CD4-positive, alpha-beta memory T cell (primary cell): ENCODE data around the gene NODAL. TPM values are rescaled to one million over a fixed set of nuclear protein-coding genes. Genes with fewer than 3 reads are reported as not detected.

ENCODE experiments used
- CTCF ChIA-PET: fragments of 350-600 bp; sonication (Branson Sonifier 250); formaldehyde crosslinking; loops from one replicate; lab custom pipeline; 2021; ENCODE audit warnings: inconsistent platforms; ENCODE audit not compliant: partially characterized antibody; lab: Charles Lee
- POLR2A ChIA-PET: fragments of 350-600 bp; sonication (Branson Sonifier 250); formaldehyde crosslinking; loops from one replicate; lab custom pipeline; 2021; ENCODE audit not compliant: partially characterized antibody; lab: Charles Lee
- DNase-seq, 5 donors: peaks; one replicate each; pipeline versions ENCODE4 v3.0.0 to v3.0.0-alpha.2; 2020 to 2022; ENCODE audit warnings: mixed read lengths in 1 of 5
- H3K27ac ChIP-seq: one replicate; pipeline ENCODE4 v1.7.0; 2013; ENCODE audit warnings: low read depth, low read length
- H3K27me3 ChIP-seq: 2 replicates; pipeline ENCODE4 v1.7.0; 2013; ENCODE audit warnings: mild to moderate bottlenecking, low read length, moderate library complexity; ENCODE audit not compliant: insufficient read depth
- H3K36me3 ChIP-seq: 2 replicates; pipeline ENCODE4 v1.7.0; 2013; ENCODE audit warnings: mild to moderate bottlenecking, low read length, moderate library complexity; ENCODE audit not compliant: insufficient read depth
- H3K4me1 ChIP-seq: 2 replicates; pipeline ENCODE4 v1.7.0; 2013; ENCODE audit warnings: mild to moderate bottlenecking, low read length, moderate library complexity; ENCODE audit not compliant: insufficient read depth
- H3K4me3 ChIP-seq, 2 donors: one replicate each; pipeline ENCODE4 v1.7.0; 2013; ENCODE audit warnings: low read length in 2 of 2, mild to moderate bottlenecking in 1 of 2
- H3K9me3 ChIP-seq, 2 donors: one replicate each; pipeline ENCODE4 v1.7.0; 2013; ENCODE audit warnings: low read length in 2 of 2, control low read depth in 1 of 2; ENCODE audit not compliant: control insufficient read depth in 1 of 2
- H3K27ac Mint-ChIP-seq, 7 donors: one replicate each; pipeline ENCODE4 v1.8.0; 2020 to 2021; ENCODE audit warnings: mixed read lengths in 7 of 7, mild to moderate bottlenecking in 6 of 7, inconsistent platforms in 3 of 7, moderate library complexity in 3 of 7
- H3K27me3 Mint-ChIP-seq, 2 donors: one replicate each; pipeline ENCODE4 v1.8.0; 2020 to 2021; ENCODE audit warnings: mixed read lengths in 2 of 2
- H3K36me3 Mint-ChIP-seq, 2 donors: one replicate each; pipeline ENCODE4 v1.8.0; 2020 to 2021; ENCODE audit warnings: mixed read lengths in 2 of 2, inconsistent platforms in 1 of 2, mild to moderate bottlenecking in 1 of 2
- H3K4me1 Mint-ChIP-seq, 4 donors: one replicate each; pipeline ENCODE4 v1.8.0; 2020 to 2021; ENCODE audit warnings: mixed read lengths in 4 of 4, mild to moderate bottlenecking in 1 of 4
- H3K4me3 Mint-ChIP-seq, 8 donors: one replicate each; pipeline ENCODE4 v1.8.0; 2020 to 2021; ENCODE audit warnings: mixed read lengths in 8 of 8, mild to moderate bottlenecking in 7 of 8, moderate library complexity in 6 of 8, inconsistent platforms in 3 of 8
- H3K9me3 Mint-ChIP-seq, 8 donors: one replicate each; pipeline ENCODE4 v1.8.0; 2020 to 2021; ENCODE audit warnings: mixed read lengths in 8 of 8, mild to moderate bottlenecking in 5 of 8, inconsistent platforms in 3 of 8, moderate library complexity in 1 of 8
- intact Hi-C: fragments of 100-400 bp; cut with micrococcal nuclease; formaldehyde crosslinking; loops from one replicate; pipeline ENCODE4 v1.15.1; 2023
- polyA plus RNA-seq, 2 donors: library from polyadenylated mRNA; unstranded; fragments of 300-500 nt; fragmentation: Illumina TruSeq; gene quantifications; one replicate each; pipeline ENCODE4 v1.2.3, GENCODE V29; 2021
- total RNA-seq, 2 experiments: library from RNA; stranded (reverse); gene quantifications; one replicate each; pipeline ENCODE4 v1.2.3, GENCODE V29; 2021

Gene NODAL
- total and polyA plus RNA-seq, 4 experiments from 2014 or later = 0.19 TPM; not detected in 3

- Histone ChIP-seq H3K9me3 (no peaks in the 10 kb centered on the region), H3K4me3 (no peak overlapping the region), H3K27me3 (no peaks in the 10 kb centered on the region), H3K27ac (no peak overlapping the region), H3K36me3 (no peaks in the 10 kb centered on the region), H3K4me1 (peaks cover 46% of the 10 kb centered on the region)
- peaks cover 25 to 46% (median 37%) of the 10 kb centered on the region in 4 donors for H3K4me1 Mint-ChIP-seq
- no peak for DNase-seq
- peaks cover 0 to 1% of the 10 kb centered on the region in 2 donors for H3K27me3 Mint-ChIP-seq
- intact Hi-C loops = no loop called here
- CTCF ChIA-PET = no interaction called here
- no peak overlapping the region for H3K4me3 Mint-ChIP-seq
- POLR2A ChIA-PET = no interaction called here
- no peak overlapping the region for H3K27ac Mint-ChIP-seq
- no peaks in the 10 kb centered on the region for H3K9me3 Mint-ChIP-seq
- H3K36me3 Mint-ChIP-seq = no peaks in the 10 kb centered on the region
These were observed 39.6 kb upstream of the NODAL start for GRCh38 chr10:70481105-70481504.

GRCh38 chr10:70480239-70480861 is 38.9 kb upstream of the NODAL start:
- H3K36me3 ChIP-seq = no peaks in the 10 kb centered on the region
- DNase-seq = peak in 3 of 5 donors; percentile 16 to 45 (median 26)
- Mint-ChIP-seq H3K4me1 (peaks cover 27 to 53% (median 37%) of the 10 kb centered on the region in 4 donors), H3K27ac (peak overlapping the region in 6 of 7 donors; percentile 19 to 82 (median 71)), H3K9me3 (no peaks in the 10 kb centered on the region), H3K4me3 (peak overlapping the region; percentile 52 to 86 (median 70)), H3K36me3 (no peaks in the 10 kb centered on the region), H3K27me3 (peaks cover 0 to 1% of the 10 kb centered on the region in 2 donors)
- peaks cover 50% of the 10 kb centered on the region for H3K4me1 ChIP-seq
- H3K4me3 ChIP-seq = no peak overlapping the region
- H3K27me3 ChIP-seq = no peaks in the 10 kb centered on the region
- no peaks in the 10 kb centered on the region for H3K9me3 ChIP-seq
- intact Hi-C loops = no loop called here
- POLR2A ChIA-PET = no interaction called here
- CTCF ChIA-PET = no interaction called here
- no peak overlapping the region for H3K27ac ChIP-seq

- Mint-ChIP-seq H3K36me3 (no peaks in the 10 kb centered on the region), H3K4me1 (peaks cover 27 to 58% (median 42%) of the 10 kb centered on the region in 4 donors), H3K27me3 (peaks cover 0 to 1% of the 10 kb centered on the region in 2 donors), H3K9me3 (no peaks in the 10 kb centered on the region), H3K4me3 (peak overlapping the region; percentile 52 to 86 (median 70)), H3K27ac (peak overlapping the region in 6 of 7 donors; percentile 35 to 82 (median 71))
- CTCF ChIA-PET = no interaction called here
- H3K9me3 ChIP-seq = no peaks in the 10 kb centered on the region
- POLR2A ChIA-PET = no interaction called here
- H3K27me3 ChIP-seq = no peaks in the 10 kb centered on the region
- H3K36me3 ChIP-seq = no peaks in the 10 kb centered on the region
- H3K4me3 ChIP-seq = no peak overlapping the region
- intact Hi-C loops = loop anchor here (5.0 kb wide), 1 partner anchor 77 kb away; the partner anchor contains the start of gene EIF4EBP2
- H3K4me1 ChIP-seq = peaks cover 50% of the 10 kb centered on the region
- no peak overlapping the region for H3K27ac ChIP-seq
- DNase-seq = no peak
These were observed 38.3 kb upstream of the NODAL start for GRCh38 chr10:70479626-70480238.

GRCh38 chr10:70479165-70479581 is 37.7 kb upstream of the NODAL start:
- Mint-ChIP-seq H3K4me3 (peak overlapping the region; percentile 35 to 86 (median 70)), H3K4me1 (peaks cover 27 to 58% (median 45%) of the 10 kb centered on the region in 4 donors), H3K27ac (peak overlapping the region in 3 of 7 donors; percentile 35 to 82 (median 59)), H3K27me3 (peaks cover 0 to 1% of the 10 kb centered on the region in 2 donors), H3K9me3 (no peaks in the 10 kb centered on the region), H3K36me3 (no peaks in the 10 kb centered on the region)
- CTCF ChIA-PET = no interaction called here
- Histone ChIP-seq H3K27ac (no peak overlapping the region), H3K27me3 (no peaks in the 10 kb centered on the region), H3K4me1 (peaks cover 50% of the 10 kb centered on the region), H3K36me3 (no peaks in the 10 kb centered on the region), H3K4me3 (no peak overlapping the region), H3K9me3 (no peaks in the 10 kb centered on the region)
- intact Hi-C loops = loop anchor here (5.0 kb wide), 1 partner anchor 77 kb away; the partner anchor contains the start of gene EIF4EBP2
- no peak for DNase-seq
- POLR2A ChIA-PET = no interaction called here

- Histone ChIP-seq H3K36me3 (no peaks in the 10 kb centered on the region), H3K27ac (no peak within 1 kb of the TSS), H3K4me3 (peak within 1 kb of the TSS in 1 of 2 donors; percentile 33), H3K4me1 (peaks cover 50% of the 10 kb centered on the region), H3K27me3 (no peaks in the 10 kb centered on the region), H3K9me3 (no peaks in the 10 kb centered on the region)
- Mint-ChIP-seq H3K9me3 (no peaks in the 10 kb centered on the region), H3K4me3 (peak within 1 kb of the TSS; percentile 79 to 92 (median 80)), H3K27me3 (peaks cover 1 to 2% of the 10 kb centered on the region in 2 donors), H3K27ac (peak within 1 kb of the TSS; percentile 68 to 95 (median 89)), H3K36me3 (no peaks in the 10 kb centered on the region), H3K4me1 (peaks cover 27 to 58% (median 45%) of the 10 kb centered on the region in 4 donors)
- DNase-seq = peak in 3 of 5 donors; percentile 17 to 51 (median 22)
- ChIA-PET POLR2A (interaction anchor here (1.1 to 2.7 kb wide), 3 partner anchors 74 to 338 kb away, joined by 3 to 11 read pairs (median 3); partner anchors contain the start of genes EIF4EBP2 and PPA1), CTCF (interaction anchor here (0.9 kb wide), 1 partner anchor 18 kb away, joined by 3 read pairs; no protein-coding TSS in a partner anchor)
- intact Hi-C loops = loop anchor here (5.0 kb wide), 1 partner anchor 76 kb away; the partner anchor contains the start of gene EIF4EBP2
These were observed 37.0 kb upstream of the NODAL start, which contains the start of gene PALD1 for GRCh38 chr10:70478191-70479164. TSS of gene PALD1 (plus strand) at chr10:70478767. CDS start at chr10:70525952, 47,185 bp downstream.

- peaks cover 50% of the 10 kb centered on the region for H3K4me1 ChIP-seq
- H3K27ac ChIP-seq = no peak overlapping the region
- CTCF ChIA-PET = interaction anchor here (0.8 to 1.2 kb wide), 3 partner anchors 16 to 17 kb away, joined by 3 to 7 read pairs (median 4); no protein-coding TSS in a partner anchor
- peak overlapping the region; percentile 79 to 92 (median 80) for H3K4me3 Mint-ChIP-seq
- no peaks in the 10 kb centered on the region for H3K36me3 Mint-ChIP-seq
- H3K9me3 Mint-ChIP-seq = no peaks in the 10 kb centered on the region
- POLR2A ChIA-PET = interaction anchor here (1.0 to 2.7 kb wide), 7 partner anchors 17 to 339 kb away, joined by 3 to 11 read pairs (median 3); partner anchors contain the start of genes EIF4EBP2 and PPA1
- no peaks in the 10 kb centered on the region for H3K27me3 ChIP-seq
- H3K4me1 Mint-ChIP-seq = peaks cover 27 to 58% (median 45%) of the 10 kb centered on the region in 4 donors
- peak overlapping the region; percentile 68 to 95 (median 89) for H3K27ac Mint-ChIP-seq
- H3K9me3 ChIP-seq = no peaks in the 10 kb centered on the region
- H3K36me3 ChIP-seq = no peaks in the 10 kb centered on the region
- H3K4me3 ChIP-seq = peak overlapping the region in 1 of 2 donors; percentile 33
- H3K27me3 Mint-ChIP-seq = peaks cover 1 to 2% of the 10 kb centered on the region in 2 donors
- intact Hi-C loops = loop anchor here (1.0 to 5.0 kb wide), 3 partner anchors 16 to 245 kb away; partner anchors contain the start of genes EIF4EBP2 and PPA1
- DNase-seq = peak; percentile 78 to 94 (median 80)
These were observed 36.2 kb upstream of the NODAL start for GRCh38 chr10:70477661-70478162.
